GM21717 (cell line): Measurements from ENCODE around the gene FNDC3A.

Experiments used
- ATAC-seq: cut with Tn5 transposase; IDR thresholded peaks from one replicate; pipeline ENCODE4 v1.9.1; 2021; ENCODE audit warnings: mild to moderate bottlenecking, moderate library complexity; ENCODE audit not compliant: unreplicated experiment

The FNDC3A gene

DNA sequence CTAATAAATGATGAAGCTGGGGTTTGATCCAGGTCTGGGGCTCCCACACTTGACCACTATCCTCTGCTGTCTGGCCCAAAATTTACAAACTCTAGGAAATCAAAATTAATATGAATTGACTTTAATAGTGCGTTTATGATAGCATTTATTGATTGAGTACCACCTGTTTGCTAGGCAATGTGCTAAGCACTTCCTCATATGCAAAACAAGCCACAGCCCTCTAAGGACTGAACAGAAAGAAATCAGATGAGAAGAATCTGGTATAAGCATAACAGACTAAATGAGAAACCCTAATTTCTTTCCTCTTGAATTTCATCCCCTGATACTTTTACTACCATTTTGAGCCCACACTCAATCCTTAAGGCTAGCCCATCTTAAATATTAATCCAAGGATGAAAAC is 237.8 kb downstream of the FNDC3A start:
- ATAC-seq, result no peak

DNA sequence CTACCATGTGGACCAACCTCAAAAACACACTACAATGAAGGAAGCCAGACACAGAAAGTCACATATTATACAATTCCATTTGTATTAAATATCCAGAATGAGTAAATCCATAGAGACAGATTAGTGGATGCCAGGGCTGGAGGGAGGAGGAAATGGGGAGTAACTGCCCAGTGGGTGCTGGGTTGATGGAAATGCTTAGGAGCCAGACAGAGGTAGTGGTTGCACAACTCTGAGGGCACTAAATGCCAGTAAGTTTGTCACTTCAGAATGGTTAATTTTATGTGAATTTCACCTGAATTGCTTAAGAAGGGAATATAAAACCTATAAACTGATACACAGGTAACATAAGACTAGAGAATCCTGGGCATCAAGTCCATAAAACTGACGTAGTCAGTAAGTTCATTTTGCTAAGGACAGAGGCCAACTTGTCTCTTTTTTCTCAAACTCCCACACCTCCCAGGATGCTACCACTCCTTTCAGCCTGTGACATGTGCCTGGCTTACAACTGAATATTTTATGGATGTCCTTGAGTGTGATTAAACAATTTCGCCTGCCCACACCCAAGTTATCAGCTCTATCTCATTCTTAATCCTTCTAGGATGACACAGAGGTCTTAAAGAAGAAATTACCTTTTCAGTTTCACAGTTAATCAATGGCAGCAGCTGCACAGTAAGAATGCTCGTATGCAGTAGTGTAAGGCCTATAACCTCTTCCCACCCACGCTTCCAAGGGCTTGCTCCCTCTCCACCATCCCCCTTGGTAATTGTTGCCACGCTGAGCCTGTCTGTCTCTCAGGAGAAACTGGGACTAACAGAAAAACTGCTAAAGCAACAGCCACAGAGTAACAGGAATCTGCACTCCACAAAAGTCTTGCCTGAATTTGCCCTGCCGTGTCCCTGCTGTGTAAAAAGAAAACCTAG is 238.5 kb downstream of the FNDC3A start:
- peak; percentile 34 for ATAC-seq

DNA sequence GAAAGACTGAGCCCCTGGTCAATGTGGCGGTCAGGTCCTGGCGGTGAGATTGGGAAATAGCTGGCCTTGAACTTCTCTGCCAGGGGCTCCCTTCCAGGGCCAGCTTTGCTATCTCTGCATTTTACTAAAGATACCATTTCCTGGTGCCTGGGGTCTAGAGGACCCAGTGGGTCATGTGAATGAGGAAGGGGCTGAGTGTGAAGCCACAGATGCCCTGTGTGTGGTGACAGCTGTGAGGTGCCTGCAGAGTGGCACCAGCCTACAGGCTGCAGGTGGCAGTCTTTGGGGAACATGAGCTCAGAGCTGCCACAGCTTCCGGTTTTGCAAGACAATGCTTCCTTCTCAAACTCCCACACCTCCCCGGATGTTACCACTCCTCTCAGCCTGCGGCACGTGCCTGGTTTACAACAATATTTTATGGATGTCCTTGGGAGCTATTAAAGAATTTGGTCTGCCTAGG is 239.2 kb downstream of the FNDC3A start:
- ATAC-seq, result peak; percentile 52

DNA sequence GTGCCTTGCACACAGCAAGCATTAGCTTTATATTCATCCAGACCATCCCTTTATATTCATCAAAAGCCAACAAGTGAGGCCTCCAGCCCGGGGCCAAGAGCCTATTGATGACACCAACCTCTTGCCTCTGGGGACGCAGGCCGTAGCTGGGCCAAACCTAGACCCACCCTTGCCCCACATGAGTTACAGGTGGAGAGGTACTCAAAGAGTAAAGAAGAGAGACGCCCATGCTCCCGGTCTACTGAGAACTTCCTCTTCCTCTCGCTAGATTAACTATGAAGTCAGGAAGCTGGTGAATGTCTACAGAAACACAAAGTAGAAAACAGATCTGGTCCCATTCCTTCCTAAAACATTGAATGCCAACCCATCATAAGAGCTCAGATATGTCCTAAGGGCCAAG is 240.6 kb downstream of the FNDC3A start:
- no peak for ATAC-seq

DNA sequence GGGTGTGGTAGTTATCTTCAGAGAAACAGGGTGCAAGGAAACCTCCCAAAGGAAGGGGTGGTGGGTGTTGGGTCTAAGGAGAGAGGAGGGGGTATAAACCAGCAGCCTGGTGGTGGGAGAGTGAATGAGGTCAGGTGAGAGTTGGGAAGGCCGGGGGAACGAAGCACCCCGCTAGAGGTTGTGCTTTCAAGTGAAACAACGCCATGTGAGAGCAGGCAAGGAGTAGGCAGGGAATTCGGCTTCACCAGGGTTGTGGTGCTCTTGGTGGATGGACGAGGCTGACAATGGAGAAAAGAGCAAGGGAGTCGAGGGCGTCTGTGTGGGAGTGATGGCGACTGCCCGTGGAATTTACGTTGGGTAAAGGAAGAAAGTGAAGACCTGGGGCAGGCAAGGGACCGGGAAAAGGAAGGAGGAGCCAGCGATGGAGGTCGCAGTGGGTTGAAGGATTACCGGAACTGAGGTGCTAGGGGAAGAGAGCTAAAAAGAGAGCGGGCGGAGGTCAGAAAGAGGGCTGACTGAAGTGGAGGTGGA is 242.3 kb downstream of the FNDC3A start:
- ATAC-seq, result no peak

DNA sequence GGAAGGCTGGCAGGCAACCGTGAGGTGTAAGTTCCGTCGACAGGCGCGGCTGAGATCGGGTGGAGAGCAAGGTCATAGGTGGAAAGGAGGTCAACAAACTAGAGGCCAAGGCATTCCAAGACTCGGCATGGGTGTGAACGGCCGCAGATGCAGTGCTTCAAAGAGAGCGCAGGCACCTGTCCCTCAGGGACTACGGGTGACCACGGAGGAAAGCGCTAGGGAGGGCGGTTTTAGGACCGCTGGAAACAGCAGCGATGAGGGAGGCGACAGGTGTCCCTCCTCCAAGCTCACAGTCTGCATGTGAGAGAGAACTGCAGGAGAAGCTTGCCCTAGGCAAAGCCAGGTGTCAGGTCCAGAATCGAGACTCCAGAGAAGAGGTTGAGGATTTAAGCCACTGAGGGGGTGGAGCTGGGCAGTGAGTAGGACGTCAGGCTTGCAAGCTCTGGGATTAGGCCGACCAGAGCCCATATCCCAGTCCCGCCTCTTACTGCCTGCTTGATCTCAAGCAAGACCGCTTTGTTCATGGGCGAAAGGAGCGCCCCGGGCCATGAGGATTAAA is 242.9 kb downstream of the FNDC3A start:
- ATAC-seq, result no peak

DNA sequence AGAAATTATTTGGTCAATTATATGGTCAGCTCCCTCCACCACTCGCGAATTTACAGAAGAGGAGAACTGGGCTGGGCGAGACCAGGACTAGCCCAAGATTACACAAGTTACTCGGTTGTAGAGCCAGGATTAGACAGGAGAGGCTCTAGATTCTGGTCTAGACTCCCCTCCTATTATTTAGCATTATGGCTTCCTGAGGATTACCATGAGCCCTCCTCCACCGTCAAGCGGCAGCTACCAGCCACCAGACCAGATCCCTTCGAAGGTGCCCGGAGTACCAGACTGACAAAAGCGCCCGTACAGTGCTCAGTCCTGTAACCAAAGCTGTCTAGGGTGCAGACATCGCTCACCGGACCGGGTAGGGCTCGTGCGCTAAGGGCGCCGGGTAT is 243.9 kb downstream of the FNDC3A start:
- no peak for ATAC-seq

DNA sequence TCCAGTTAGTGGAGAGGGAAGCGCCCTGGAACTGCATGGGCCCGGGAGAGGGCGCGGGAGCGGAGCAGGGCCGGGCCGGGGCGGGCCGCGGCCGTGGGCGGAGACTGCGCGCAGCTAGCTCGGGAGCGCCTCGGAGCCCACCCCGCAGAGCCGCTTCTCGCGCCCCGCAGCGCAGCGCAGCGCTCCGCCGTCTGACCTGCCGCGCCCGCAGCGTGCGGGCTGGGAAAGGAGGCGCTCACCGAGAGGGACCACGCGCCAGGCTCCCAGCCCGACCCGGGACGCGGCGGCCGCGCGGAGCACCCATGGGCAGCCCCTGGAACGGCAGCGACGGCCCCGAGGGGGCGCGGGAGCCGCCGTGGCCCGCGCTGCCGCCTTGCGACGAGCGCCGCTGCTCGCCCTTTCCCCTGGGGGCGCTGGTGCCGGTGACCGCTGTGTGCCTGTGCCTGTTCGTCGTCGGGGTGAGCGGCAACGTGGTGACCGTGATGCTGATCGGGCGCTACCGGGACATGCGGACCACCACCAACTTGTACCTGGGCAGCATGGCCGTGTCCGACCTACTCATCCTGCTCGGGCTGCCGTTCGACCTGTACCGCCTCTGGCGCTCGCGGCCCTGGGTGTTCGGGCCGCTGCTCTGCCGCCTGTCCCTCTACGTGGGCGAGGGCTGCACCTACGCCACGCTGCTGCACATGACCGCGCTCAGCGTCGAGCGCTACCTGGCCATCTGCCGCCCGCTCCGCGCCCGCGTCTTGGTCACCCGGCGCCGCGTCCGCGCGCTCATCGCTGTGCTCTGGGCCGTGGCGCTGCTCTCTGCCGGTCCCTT is 244.5 kb downstream of the FNDC3A start, which contains the start of gene MLNR:
Gene MLNR (plus strand): TSS at position 303 of the 820 bp plus-strand sequence. CDS start 0 bp downstream, at position 303.
- no peak for ATAC-seq

DNA sequence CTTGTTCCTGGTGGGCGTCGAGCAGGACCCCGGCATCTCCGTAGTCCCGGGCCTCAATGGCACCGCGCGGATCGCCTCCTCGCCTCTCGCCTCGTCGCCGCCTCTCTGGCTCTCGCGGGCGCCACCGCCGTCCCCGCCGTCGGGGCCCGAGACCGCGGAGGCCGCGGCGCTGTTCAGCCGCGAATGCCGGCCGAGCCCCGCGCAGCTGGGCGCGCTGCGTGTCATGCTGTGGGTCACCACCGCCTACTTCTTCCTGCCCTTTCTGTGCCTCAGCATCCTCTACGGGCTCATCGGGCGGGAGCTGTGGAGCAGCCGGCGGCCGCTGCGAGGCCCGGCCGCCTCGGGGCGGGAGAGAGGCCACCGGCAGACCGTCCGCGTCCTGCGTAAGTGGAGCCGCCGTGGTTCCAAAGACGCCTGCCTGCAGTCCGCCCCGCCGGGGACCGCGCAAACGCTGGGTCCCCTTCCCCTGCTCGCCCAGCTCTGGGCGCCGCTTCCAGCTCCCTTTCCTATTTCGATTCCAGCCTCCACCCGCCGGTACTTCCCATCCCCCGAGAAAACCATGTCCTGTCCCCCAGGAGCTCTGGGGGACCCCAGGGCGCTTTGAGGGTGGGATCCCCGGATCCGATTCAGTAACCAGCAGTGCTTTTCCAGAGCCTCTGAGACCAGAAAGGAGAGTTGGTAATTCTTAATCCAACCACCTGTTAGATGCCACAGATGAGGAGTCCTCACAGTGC is 245.3 kb downstream of the FNDC3A start:
- ATAC-seq, result no peak

DNA sequence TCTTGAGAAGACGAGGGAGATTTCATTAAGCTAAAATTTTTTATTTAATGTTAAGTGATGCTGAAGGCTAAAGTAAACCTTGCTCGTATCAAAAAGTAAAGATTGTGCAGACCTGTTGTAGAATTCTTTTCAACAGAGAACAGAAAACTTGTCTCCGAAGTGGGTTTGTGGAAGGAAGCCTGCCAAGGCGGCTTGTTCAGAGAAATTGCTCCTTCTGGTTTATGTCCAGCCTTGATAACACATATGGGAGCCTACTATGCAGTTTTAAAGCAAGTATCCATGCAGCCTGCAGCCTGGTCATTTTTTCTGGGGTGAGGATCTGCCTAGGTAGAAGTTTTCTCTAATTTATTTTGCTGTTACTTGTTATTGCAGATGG is 245.9 kb downstream of the FNDC3A start:
- no peak for ATAC-seq

DNA sequence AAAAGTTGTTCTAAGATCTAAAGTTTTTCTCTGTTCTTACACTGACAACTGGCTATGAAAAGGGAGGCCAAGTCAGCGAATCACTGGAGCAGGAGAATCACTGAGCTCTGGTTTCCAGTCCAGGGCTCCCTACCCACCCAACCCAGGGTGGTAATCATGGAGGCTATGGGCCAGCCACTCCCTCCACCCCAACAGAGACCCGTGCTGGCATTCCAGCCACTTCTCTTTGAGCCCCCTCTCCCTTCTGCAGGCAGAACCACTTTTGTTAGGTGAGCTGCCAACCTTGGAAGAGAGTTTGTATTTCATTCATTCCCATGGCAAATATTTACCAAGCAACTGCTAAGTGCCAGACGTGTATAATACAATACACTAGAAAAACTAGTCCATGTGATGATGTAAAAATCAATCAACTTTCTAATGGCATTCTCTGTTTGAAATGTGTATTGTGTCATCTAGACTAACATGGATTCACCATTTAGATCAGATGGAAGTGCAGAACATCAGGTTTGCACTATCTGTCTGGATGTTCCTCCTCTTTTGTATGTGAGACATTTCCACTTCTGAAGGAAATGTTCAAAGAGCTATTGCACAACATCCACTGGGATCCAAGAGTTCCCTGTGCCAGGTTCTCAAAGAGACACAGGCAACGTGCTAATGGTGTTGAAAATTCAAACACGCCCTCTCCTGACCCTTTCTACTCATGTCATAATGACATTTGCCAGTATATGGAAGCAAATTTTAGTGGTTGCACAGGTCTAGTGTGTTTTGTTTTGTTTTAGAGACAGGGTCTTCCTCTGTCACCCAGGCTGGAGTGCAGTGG is 249.7 kb downstream of the FNDC3A start:
- ATAC-seq, result no peak

DNA sequence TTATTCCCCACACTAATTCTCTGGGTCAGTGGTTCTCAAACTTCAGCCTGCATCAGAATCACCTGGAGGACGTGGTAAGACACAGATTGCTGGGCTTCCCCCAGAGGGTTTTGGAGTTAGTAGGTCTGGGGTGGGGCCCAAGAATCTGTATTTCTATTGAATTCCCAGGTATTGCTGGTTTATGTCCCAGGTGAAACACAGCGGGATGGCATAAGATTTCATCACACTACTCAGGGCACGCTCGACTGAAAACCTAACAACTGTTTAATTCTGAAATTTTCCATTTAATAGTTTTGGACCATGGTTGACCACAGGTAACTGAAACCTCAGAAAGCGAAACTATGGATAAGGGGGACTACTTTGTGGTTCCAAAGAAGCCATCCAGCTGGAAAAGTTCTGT is 250.9 kb downstream of the FNDC3A start:
- no peak for ATAC-seq

DNA sequence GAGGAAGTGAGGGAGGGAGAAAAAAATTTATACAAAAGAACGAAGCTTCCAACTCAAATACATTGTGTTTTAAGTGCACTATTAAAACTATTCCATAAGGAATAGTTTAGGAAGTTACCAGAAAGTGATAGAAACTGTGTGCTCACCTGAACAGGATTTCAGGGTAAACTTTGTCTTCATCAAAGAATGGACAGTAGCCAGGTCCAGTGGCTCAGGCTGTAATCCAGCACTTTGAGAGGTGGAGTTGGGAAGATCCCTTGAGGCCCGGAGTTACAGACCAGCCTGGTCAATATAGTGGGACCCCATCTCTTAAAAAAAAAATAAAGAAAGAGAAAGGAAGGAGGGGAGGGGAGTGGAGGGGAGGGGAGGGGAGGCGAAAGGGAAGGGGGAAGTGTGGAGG is 259.0 kb downstream of the FNDC3A start:
- ATAC-seq, result no peak

DNA sequence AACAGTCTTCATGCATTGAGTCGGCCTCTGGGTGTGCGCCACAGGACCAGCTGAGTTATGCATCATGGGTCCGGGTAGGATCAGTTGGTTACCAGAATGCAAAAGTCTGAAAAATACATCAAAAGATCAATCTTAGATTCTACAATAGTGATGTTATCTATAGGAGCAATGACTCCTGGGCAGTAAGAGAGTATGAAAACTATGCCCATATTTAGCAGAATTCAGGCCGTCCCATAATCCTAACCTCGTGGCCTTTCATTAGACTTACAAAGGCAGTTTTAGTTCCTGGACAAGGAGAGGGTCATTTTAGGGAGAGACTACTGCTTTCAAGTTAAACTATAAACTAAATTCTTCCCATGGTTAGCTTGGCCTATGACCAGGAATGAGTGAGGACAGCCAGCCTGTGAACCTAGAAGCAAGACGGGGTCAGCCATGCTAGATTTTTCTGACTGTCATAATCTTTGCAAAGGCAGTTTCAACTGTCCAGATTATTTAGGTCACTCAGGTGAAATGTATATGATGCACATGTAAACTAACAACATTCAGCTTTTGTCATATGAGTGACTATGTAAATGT is 260.2 kb downstream of the FNDC3A start:
- no peak for ATAC-seq

DNA sequence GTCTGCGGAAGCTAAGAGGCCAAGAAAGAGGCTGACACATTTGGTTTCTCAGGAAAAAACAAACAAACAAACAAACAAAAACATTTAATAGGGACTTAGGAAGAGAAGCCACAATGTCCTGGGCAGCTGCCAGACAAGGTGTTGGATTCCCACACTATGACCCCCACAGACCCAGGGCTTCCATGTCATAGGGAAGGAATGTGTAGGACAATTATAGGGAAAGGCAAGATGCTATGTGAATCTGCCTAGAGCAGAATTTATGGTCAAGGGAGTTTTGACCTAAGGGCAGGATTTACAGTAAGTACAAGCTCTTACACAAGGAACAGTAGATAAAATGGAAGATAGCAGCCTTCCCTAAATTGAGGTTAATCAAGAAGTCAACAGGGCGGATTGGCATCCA is 262.9 kb downstream of the FNDC3A start:
- ATAC-seq, result no peak

DNA sequence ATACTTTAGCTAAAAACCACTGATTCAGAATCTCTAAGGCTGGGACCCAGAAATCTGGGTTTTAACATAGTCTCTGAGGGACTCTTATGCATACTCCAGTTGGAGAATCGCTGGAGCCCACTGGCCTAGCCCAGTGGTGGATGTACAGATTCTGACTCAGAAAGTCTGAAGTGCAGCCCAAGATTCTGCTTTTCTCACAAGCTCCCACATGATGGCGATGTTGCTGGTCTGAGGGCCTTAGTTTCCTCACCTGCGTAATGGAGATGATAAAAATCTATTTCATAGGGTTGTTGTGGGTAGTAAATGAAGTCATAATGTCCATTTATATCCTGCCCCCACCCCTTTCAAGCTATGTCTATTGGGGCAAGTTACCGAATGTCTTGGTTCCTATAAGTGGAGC is 264.3 kb downstream of the FNDC3A start:
- ATAC-seq, result no peak

DNA sequence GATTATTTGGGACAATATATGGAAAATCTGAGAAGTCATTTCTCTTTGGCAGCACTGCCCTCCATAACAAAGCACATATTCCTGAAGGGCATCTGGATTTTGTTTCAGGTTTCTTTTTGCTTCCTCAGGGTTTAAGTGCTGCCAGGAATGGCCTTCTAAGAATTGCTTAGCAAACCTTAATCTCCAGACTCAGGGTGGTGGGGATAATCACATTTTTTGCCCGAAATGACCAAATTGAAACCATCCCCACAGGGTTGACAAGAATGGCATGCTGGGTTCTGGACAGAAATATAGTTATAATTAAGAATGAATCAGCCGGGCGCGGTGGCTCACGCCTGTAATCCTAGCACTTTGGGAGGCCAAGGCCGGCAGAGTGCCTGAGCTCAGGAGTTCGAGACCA is 265.6 kb downstream of the FNDC3A start:
- no peak for ATAC-seq

DNA sequence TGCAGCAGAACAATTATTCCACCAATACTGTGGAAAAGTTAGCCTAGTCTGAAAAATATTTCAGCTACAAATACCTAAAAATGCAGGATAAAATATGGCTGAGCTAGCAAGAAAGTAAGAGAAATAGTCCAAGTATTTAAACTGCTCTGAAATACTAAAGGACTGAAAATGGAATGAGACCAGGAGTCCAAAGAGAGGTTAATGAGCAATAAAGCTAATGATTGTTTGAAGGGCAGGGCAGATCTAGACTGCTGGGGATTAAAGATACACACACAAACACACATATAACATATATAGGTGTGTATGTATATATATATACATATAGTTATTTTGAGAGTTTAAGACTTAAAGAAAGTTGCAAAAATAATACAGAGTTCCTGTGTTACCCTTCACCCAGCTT is 269.4 kb downstream of the FNDC3A start:
- ATAC-seq, result no peak

DNA sequence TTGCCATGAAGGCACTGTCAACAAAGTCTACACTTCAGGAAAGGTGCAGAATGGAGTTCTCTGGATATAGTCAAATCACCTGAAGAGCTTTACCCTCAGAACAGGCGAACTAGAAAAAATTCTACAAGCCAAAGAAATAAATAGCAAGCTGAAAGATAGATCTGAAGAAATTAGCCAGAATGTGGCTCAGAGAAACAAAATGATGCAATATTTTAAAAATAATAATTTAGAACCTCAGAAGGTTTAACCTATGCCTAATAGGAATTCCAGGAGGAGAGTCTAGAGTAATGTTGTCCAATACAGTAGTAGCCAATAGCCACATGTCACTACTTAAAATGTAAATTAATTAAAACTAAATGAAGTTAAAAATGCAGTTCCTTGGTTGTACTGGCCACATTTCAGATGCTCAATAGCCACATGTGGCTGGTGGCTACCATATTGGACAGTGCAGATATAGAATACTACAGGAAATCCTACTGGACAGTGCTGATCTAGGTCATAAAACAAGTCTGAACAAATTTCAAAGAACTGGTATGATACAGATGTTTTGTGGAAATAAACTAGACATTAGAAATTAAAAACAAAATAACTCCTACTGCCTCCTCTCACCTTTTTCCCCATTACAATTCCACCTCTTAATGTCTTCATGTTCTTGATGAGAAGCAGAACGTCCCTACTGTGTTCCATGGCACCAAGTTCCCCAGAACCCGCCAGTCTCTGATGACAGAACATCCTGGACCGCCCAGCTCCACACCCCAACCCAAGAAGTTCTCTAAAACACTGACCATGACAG is 271.3 kb downstream of the FNDC3A start:
- ATAC-seq, result peak; percentile 30
